GM18502 (cell line): Measurements from ENCODE around the gene PCDHB16.
"Not testable (repeated sequence)": the region's sequence is repeated elsewhere in the genome, so short reads cannot be mapped to it uniquely, and the experiment has no call there.

Source experiments
- ATAC-seq: cut with Tn5 transposase; IDR thresholded peaks from one replicate; pipeline ENCODE4 v1.9.1; 2021; ENCODE audit warnings: mild to moderate bottlenecking; ENCODE audit not compliant: unreplicated experiment, poor library complexity

Gene PCDHB16

DNA sequence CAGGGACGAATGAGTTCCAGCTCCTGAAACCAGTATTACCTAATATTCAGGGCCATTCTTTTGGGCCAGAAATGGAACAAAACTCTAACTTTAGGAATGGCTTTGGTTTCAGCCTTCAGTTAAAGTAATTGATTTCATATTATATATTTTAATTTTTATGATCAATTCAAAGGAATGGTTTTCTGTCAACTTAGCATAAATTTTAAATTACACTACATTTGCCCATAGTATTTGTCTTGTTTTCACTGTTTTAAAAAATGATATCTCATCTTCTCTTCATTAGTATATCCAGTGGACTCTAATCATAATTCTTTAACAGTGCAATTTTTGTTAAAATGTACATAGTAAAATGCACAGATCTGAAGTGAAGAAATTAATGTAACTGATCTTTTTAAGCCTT lies 1.9 kb upstream of the PCDHB16 start:
- ATAC-seq = no peak

DNA sequence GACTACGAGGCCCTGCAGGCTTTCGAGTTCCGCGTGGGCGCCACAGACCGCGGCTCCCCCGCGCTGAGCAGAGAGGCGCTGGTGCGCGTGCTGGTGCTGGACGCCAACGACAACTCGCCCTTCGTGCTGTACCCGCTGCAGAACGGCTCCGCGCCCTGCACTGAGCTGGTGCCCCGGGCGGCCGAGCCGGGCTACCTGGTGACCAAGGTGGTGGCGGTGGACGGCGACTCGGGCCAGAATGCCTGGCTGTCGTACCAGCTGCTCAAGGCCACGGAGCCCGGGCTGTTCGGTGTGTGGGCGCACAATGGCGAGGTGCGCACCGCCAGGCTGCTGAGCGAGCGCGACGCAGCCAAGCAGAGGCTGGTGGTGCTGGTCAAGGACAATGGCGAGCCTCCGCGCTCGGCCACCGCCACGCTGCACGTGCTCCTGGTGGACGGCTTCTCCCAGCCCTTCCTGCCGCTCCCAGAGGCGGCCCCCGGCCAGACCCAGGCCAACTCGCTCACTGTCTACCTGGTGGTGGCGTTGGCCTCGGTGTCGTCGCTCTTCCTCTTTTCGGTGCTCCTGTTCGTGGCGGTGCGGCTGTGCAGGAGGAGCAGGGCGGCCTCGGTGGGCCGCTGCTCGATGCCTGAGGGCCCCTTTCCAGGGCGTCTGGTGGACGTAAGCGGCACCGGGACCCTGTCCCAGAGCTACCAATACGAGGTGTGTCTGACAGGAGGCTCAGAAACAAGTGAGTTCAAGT lies 2.1 kb downstream of the PCDHB16 start:
- not testable (repeated sequence) for ATAC-seq

DNA sequence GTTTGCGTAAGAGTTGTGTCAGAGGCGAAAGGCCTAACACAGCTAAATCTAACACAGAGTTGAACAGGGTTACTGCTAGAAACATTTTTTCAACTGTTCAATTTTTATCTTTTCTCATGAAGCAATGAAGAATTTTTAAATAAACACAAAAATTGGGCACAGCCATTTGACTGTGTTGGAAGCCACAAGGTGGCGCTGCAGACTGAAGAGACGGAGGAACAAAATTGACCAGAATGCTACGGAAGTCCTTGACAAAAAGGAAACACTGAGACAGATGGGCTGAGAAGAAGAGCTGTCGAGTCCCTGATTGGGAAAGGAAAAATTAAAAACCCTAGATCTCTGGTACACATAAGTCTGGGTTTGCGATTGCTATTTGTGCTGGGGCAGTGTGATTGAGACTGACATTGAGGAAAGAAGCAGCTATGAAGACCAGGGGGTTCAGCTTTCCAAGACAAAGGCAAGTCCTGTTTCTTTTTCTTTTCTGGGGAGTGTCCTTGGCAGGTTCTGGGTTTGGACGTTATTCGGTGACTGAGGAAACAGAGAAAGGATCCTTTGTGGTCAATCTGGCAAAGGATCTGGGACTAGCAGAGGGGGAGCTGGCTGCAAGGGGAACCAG lies 4.8 kb downstream of the PCDHB16 start, which contains the start of gene PCDHB9:
PCDHB9 (plus strand) TSS at position 265 of the 616 bp plus-strand sequence; CDS start at position 423, 158 bp downstream.
- no peak for ATAC-seq

DNA sequence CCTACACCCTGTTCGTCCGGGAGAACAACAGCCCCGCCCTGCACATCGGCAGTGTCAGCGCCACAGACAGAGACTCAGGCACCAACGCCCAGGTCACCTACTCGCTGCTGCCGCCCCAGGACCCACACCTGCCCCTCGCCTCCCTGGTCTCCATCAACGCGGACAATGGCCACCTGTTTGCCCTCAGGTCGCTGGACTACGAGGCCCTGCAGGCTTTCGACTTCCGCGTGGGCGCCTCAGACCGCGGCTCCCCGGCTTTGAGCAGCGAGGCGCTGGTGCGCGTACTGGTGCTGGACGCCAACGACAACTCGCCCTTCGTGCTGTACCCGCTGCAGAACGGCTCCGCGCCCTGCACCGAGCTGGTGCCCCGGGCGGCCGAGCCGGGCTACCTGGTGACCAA lies 6.5 kb downstream of the PCDHB16 start:
- ATAC-seq = not testable (repeated sequence)

DNA sequence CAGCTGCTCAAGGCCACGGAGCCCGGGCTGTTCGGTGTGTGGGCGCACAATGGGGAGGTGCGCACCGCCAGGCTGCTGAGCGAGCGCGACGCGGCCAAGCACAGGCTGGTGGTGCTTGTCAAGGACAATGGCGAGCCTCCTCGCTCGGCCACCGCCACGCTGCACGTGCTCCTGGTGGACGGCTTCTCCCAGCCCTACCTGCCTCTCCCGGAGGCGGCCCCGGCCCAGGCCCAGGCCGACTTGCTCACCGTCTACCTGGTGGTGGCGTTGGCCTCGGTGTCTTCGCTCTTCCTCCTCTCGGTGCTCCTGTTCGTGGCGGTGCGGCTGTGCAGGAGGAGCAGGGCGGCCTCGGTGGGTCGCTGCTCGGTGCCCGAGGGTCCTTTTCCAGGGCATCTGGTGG lies 6.9 kb downstream of the PCDHB16 start:
- ATAC-seq = not testable (repeated sequence)

DNA sequence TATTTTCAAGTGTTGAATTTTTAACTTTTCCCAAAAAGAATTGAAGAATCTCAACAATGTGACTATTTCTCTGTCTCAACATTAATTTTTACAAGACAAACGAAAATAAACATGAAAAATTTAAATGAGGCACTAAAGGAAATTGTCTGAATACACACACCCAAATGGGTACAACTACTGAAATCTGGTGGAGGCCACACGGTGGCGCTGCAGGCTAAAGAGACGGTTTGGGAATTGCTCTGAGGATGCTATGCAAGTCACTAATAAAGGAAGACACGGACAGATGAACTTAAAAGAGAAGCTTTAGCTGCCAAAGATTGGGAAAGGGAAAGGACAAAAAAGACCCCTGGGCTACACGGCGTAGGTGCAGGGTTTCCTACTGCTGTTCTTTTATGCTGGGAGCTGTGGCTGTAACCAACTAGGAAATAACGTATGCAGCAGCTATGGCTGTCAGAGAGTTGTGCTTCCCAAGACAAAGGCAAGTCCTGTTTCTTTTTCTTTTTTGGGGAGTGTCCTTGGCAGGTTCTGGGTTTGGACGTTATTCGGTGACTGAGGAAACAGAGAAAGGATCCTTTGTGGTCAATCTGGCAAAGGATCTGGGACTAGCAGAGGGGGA lies 10.0 kb downstream of the PCDHB16 start, which contains the start of gene PCDHB10:
PCDHB10 (plus strand) TSS at position 244 of the 616 bp plus-strand sequence; CDS start at position 444, 200 bp downstream.
- no peak for ATAC-seq

DNA sequence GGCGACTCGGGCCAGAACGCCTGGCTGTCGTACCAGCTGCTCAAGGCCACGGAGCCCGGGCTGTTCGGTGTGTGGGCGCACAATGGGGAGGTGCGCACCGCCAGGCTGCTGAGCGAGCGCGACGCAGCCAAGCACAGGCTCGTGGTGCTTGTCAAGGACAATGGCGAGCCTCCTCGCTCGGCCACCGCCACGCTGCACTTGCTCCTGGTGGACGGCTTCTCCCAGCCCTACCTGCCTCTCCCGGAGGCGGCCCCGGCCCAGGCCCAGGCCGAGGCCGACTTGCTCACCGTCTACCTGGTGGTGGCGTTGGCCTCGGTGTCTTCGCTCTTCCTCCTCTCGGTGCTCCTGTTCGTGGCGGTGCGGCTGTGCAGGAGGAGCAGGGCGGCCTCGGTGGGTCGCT lies 12.1 kb downstream of the PCDHB16 start:
- ATAC-seq = not testable (repeated sequence)

DNA sequence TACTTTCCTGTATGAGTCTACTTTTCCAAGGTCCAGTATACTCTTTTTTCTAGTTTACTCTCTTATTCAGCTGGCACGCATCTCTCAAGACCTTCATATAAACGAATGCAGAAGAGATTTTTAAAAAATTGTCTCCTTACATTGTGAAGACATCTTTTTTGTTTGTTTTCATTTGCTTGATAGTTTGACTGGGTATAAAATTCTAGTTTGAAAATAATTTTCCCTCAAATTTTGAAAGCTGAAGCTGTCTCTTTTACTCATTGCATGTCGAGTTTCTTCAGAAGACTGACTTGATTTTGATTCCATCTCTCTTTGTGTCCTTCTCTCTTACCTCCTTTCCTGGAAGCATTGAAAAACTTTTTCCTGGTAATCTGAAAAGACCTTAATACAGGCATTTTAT lies 14.2 kb downstream of the PCDHB16 start:
- no peak for ATAC-seq

DNA sequence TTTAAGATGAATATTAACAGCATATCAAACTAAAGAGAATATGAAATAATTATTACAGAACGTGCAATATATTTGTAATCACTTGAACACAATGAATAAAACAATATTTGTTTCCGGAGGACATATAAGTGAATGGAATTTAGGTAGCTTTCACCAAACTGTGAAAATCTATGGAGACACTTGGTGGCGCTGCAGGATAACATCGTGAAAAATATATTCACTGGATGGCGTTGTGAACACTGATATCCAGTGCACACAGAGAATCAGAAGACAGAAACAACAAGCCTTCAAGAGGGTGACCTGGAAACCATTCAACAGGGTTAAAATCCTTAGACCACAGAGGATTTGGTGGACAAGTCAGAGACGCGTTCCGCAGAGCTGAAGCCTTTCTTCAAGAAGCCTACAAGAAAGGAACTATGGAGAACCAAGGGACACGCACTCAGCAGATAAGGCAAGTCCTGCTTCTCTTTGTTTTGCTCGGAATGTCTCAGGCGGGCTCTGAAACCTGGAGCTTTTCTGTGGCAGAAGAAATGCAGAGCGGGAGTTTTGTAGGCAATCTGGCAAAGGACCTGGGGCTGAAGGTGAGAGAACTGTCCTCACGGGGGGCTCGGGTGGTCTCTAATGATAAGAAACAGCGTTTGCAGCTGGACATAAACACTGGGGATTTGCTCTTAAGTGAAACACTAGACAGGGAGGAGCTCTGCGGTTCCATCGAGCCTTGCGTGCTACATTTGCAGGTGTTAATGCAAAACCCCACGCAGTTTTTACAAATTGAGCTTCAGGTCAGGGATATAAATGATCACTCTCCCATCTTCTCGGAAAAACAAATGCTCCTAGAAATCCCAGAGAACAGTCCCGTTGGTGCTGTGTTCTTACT lies 17.4 kb downstream of the PCDHB16 start, which contains the start of gene PCDHB11:
PCDHB11 (plus strand) TSS at position 269 of the 877 bp plus-strand sequence; CDS start at position 417, 148 bp downstream.
- no peak for ATAC-seq

DNA sequence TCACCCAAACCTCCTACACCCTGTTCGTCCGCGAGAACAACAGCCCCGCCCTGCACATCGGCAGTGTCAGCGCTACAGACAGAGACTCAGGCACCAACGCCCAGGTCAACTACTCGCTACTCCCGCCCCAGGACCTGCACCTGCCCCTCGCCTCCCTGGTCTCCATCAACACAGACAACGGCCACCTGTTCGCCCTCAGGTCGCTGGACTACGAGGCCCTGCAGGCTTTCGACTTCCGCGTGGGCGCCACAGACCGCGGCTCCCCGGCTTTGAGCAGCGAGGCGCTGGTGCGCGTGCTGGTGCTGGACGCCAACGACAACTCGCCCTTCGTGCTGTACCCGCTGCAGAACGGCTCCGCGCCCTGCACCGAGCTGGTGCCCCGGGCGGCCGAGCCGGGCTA lies 18.9 kb downstream of the PCDHB16 start:
- ATAC-seq = not testable (repeated sequence)

DNA sequence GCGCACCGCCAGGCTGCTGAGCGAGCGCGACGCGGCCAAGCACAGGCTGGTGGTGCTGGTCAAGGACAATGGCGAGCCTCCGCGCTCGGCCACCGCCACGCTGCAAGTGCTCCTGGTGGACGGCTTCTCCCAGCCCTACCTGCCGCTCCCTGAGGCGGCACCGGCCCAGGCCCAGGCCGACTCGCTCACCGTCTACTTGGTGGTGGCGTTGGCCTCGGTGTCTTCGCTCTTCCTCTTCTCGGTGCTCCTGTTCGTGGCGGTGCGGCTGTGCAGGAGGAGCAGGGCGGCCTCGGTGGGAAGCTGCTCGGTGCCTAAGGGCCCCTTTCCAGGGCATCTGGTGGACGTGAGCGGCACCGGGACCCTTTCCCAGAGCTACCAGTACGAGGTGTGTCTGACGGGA lies 19.5 kb downstream of the PCDHB16 start:
- ATAC-seq = not testable (repeated sequence)

DNA sequence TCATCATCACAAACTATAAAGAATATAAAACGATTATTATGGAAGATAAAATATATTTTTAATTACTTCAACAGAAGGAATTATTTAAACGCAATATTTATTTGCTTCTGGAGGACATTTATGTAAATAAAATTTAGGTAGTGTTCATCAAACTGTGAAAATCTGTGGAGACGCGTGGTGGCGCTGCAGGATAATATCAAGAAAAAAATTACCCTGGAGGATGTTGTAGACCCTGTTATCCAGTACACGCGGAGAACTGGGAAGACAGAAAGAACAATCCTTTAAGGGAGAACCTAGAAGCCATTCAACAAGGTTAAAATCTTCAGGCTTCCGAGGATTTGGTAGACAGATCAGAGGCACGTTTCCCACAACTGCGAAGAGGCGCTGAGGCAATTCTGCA lies 26.3 kb downstream of the PCDHB16 start, which contains the start of gene PCDHB12:
PCDHB12 (plus strand) TSS at position 242 of the 400 bp plus-strand sequence. CDS start 189 bp downstream, outside the sequence.
- ATAC-seq = no peak

DNA sequence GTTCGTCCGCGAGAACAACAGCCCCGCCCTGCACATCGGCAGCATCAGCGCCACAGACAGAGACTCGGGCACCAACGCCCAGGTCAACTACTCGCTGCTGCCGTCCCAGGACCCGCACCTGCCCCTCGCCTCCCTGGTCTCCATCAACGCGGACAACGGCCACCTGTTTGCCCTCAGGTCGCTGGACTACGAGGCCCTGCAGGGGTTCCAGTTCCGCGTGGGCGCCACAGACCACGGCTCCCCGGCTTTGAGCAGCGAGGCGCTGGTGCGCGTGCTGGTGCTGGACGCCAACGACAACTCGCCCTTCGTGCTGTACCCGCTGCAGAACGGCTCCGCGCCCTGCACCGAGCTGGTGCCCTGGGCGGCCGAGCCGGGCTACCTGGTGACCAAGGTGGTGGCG lies 28.1 kb downstream of the PCDHB16 start:
- not testable (repeated sequence) for ATAC-seq

DNA sequence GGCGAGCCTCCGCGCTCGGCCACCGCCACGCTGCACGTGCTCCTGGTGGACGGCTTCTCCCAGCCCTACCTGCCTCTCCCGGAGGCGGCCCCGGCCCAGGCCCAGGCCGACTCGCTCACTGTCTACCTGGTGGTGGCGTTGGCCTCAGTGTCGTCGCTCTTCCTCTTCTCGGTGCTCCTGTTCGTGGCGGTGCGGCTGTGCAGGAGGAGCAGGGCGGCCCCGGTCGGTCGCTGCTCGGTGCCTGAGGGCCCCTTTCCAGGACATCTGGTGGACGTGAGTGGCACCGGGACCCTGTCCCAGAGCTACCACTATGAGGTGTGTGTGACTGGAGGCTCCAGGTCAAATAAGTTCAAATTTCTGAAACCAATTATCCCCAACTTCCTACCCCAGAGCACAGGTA lies 28.7 kb downstream of the PCDHB16 start:
- ATAC-seq = not testable (repeated sequence)

DNA sequence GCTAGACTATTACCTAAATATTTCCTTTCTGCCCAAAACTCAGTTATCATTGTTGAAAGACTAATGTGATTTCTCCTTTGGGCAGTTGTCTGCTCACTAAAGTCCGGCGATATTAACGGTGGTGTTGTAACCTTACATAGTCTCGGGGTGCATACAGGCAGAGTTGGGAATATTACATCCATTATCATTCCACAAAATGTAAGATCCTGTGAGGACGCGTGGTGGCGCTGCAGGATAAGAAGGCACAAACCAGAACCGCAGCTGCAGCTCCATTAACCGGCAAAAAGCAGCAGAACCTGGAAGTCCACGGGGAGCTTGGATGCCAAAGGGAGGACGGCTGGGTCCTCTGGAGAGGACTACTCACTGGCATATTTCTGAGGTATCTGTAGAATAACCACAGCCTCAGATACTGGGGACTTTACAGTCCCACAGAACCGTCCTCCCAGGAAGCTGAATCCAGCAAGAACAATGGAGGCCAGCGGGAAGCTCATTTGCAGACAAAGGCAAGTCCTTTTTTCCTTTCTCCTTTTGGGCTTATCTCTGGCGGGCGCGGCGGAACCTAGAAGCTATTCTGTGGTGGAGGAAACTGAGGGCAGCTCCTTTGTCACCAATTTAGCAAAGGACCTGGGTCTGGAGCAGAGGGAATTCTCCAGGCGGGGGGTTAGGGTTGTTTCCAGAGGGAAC lies 31.6 kb downstream of the PCDHB16 start, which contains the start of gene PCDHB13:
PCDHB13 (plus strand) TSS at position 264 of the 684 bp plus-strand sequence; CDS start at position 469, 205 bp downstream.
- not testable (repeated sequence) for ATAC-seq

DNA sequence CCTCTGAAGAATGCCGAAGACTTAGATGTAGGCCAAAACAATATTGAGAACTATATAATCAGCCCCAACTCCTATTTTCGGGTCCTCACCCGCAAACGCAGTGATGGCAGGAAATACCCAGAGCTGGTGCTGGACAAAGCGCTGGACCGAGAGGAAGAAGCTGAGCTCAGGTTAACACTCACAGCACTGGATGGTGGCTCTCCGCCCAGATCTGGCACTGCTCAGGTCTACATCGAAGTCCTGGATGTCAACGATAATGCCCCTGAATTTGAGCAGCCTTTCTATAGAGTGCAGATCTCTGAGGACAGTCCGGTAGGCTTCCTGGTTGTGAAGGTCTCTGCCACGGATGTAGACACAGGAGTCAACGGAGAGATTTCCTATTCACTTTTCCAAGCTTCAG lies 32.4 kb downstream of the PCDHB16 start:
- ATAC-seq = not testable (repeated sequence)

DNA sequence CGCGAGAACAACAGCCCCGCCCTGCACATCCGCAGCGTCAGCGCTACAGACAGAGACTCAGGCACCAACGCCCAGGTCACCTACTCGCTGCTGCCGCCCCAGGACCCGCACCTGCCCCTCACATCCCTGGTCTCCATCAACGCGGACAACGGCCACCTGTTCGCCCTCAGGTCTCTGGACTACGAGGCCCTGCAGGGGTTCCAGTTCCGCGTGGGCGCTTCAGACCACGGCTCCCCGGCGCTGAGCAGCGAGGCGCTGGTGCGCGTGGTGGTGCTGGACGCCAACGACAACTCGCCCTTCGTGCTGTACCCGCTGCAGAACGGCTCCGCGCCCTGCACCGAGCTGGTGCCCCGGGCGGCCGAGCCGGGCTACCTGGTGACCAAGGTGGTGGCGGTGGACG lies 33.3 kb downstream of the PCDHB16 start:
- ATAC-seq = not testable (repeated sequence)

DNA sequence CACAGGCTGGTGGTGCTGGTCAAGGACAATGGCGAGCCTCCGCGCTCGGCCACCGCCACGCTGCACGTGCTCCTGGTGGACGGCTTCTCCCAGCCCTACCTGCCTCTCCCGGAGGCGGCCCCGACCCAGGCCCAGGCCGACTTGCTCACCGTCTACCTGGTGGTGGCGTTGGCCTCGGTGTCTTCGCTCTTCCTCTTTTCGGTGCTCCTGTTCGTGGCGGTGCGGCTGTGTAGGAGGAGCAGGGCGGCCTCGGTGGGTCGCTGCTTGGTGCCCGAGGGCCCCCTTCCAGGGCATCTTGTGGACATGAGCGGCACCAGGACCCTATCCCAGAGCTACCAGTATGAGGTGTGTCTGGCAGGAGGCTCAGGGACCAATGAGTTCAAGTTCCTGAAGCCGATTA lies 33.8 kb downstream of the PCDHB16 start:
- not testable (repeated sequence) for ATAC-seq

DNA sequence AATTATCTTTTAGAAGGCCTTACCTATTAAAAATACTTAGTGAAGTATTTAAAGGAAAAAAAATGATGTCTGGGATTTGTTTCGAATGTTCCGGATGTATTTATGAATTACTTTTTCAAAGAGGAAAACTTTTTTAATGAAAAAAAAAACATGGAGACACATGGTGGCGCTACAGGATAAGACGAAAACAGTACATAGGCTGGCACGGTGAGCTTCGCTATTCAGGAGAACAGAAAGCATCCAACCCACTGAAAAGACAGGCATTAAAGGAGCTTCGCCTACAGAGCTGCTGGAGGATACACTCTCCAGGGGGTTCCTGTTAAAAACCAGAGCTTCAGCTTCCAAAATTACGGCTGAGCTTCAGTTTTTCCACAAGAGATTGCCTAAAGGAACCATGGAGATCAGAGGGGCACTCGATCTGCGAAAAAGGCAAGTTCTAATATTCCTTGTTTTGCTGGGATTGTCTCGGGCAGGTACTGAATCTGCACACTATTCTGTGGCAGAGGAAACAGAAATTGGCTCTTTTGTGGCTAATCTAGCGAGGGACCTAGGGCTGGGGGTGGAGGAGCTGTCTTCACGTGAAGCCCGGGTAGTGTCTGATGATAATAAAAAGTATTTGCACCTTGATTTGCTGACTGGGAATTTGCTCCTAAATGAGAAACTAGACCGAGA lies 41.1 kb downstream of the PCDHB16 start, which contains the start of gene PCDHB14:
PCDHB14 (plus strand) TSS at position 232 of the 672 bp plus-strand sequence; CDS start at position 395, 163 bp downstream.
- ATAC-seq = no peak
